GM18498 (cell line): ENCODE measurements around the gene TSPAN9.
"Not testable (repeated sequence)": the region's sequence is repeated elsewhere in the genome, so short reads cannot be mapped to it uniquely, and the experiment has no call there.

ENCODE experiments used
- ATAC-seq: cut with Tn5 transposase; IDR thresholded peaks from one replicate; pipeline ENCODE4 v1.9.1; 2021; ENCODE audit warnings: mild to moderate bottlenecking, moderate library complexity; ENCODE audit not compliant: unreplicated experiment

TSPAN9 gene

GRCh38 chr12:3043406-3043805, 33.8 kb upstream of the TSPAN9 start:
- no peak for ATAC-seq

- no peak for ATAC-seq
These were observed 33.0 kb upstream of the TSPAN9 start for GRCh38 chr12:3044141-3044630.

GRCh38 chr12:3045494-3045893, 31.7 kb upstream of the TSPAN9 start:
- ATAC-seq: no peak

- ATAC-seq: no peak
These were observed 31.2 kb upstream of the TSPAN9 start for GRCh38 chr12:3045989-3046388.

GRCh38 chr12:3046441-3047200, 30.6 kb upstream of the TSPAN9 start:
- ATAC-seq: no peak

- ATAC-seq: no peak
These were observed 29.2 kb upstream of the TSPAN9 start for GRCh38 chr12:3047961-3048360.

GRCh38 chr12:3048540-3048939, 28.6 kb upstream of the TSPAN9 start:
- no peak for ATAC-seq

- ATAC-seq: no peak
These were observed 28.0 kb upstream of the TSPAN9 start for GRCh38 chr12:3049176-3049575.

GRCh38 chr12:3049611-3050249, 27.4 kb upstream of the TSPAN9 start:
- ATAC-seq: no peak

- ATAC-seq: no peak
These were observed 22.8 kb upstream of the TSPAN9 start for GRCh38 chr12:3054374-3054773.

- no peak for ATAC-seq
These were observed 22.0 kb upstream of the TSPAN9 start for GRCh38 chr12:3055026-3055703.

GRCh38 chr12:3055704-3056467, 21.3 kb upstream of the TSPAN9 start:
- ATAC-seq: no peak

GRCh38 chr12:3061059-3061458, 16.1 kb upstream of the TSPAN9 start:
- no peak for ATAC-seq

- no peak for ATAC-seq
These were observed 15.5 kb upstream of the TSPAN9 start for GRCh38 chr12:3061501-3062215.

GRCh38 chr12:3065300-3065699, 11.9 kb upstream of the TSPAN9 start:
- no peak for ATAC-seq

- not testable (repeated sequence) for ATAC-seq
These were observed 11.3 kb upstream of the TSPAN9 start for GRCh38 chr12:3065846-3066245.

GRCh38 chr12:3069714-3070113, 7.5 kb upstream of the TSPAN9 start:
- ATAC-seq: no peak

GRCh38 chr12:3071107-3071506, 6.1 kb upstream of the TSPAN9 start:
- ATAC-seq: no peak

- ATAC-seq: no peak
These were observed 5.5 kb upstream of the TSPAN9 start for GRCh38 chr12:3071710-3072109.

GRCh38 chr12:3073438-3074250, 3.5 kb upstream of the TSPAN9 start:
- no peak for ATAC-seq
